HG02884 (cell line): Measurements from ENCODE around the gene ACOX1.

Experiments used
- ATAC-seq: cut with Tn5 transposase; IDR thresholded peaks from one replicate; pipeline ENCODE4 v1.9.1; 2021; ENCODE audit warnings: mild to moderate bottlenecking, moderate library complexity; ENCODE audit not compliant: unreplicated experiment

The ACOX1 gene

DNA sequence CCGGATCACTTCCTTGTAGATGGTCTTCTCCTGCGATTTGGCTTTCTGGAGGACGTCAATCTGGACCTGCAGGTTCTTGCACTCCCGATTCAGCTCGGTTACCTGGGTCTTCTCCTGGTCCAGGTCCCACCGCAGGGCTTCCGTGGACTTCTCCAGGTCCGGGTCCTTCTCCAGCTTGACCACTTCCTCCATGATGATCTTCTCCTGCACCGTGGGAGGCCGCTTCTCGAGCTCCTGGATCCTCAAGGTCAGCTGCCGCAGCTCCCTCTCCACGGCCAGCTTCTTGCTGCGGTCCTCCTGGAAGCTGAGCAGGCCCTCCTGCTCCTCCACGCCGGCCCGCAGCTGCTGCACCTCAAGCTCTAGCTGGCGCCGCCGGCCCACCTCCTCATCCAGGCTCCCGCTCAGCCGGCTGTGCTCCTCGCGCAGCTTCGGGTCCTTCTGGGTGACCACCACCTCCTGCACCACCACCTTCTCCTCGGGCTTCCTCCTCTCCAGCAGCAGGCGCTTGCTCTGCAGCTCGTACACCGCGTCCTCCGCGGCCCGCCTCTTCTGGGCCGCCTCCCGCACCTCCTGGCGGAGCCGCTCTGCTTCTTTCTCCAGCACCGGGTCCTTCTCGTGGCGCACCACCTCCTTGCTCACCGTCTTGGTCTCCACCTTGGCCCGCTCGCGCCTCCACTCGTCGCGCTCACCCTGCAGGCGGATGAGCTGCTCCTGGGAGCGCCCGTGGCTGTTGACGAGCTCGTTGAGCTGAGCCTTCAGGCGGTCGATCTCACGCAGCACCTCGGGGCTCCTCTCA, 29.9 kb upstream of the ACOX1 start:
- ATAC-seq = no peak

- no peak for ATAC-seq
Measured at GRCh38 chr17:76008208-76008607, 29.2 kb upstream of the ACOX1 start.

DNA sequence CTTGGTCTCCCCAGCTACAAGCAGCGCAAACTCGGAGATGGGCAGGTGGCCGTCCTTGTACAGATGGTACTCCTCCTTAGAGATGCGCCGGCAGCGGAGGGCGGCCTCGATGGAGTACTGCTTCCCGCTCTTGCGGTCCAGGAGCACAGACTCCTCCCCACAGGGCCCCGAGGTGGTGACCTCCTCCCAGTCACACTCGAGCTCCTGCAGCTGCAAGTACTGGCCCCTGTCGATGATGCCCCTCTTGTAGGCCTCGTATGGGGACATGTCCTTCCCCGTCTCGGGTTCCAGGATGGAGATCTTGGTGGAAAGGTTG, 28.8 kb upstream of the ACOX1 start:
- no peak for ATAC-seq

DNA sequence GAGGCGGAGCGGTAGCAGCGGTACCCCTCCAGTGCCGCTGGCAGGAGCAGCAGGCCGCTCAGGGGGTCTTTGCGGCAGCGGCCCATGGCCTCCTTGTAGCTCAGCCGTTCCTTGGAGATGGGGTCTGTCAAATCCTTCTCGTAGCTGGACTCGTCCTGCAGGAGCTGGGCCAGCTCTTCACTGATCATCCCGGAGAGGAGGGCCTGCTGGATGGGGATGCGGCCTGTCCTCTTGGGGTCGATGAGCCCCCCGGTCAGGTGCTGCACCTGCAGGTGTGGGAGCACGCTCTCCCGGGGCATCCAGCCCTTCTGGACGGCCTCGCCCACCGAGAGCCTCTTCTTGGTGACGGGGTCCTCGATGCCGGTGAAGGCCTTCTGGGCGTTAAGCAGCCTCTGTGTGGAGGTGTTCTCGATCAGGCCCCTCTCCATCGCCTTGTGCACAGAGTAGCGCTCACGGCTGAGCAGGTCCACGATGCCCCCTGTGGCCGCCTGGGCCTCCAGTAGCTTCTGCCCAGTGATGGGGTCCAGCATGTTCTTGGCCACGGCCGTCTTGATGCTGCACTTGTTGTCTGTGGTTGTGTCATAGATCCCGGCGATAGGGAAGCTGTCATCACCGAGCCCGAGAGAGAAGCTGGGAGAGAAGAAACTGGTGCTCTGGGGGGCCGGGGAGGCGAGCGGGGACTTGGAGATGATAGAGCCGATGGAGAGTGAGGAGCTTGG, 28.3 kb upstream of the ACOX1 start:
- ATAC-seq = no peak

DNA sequence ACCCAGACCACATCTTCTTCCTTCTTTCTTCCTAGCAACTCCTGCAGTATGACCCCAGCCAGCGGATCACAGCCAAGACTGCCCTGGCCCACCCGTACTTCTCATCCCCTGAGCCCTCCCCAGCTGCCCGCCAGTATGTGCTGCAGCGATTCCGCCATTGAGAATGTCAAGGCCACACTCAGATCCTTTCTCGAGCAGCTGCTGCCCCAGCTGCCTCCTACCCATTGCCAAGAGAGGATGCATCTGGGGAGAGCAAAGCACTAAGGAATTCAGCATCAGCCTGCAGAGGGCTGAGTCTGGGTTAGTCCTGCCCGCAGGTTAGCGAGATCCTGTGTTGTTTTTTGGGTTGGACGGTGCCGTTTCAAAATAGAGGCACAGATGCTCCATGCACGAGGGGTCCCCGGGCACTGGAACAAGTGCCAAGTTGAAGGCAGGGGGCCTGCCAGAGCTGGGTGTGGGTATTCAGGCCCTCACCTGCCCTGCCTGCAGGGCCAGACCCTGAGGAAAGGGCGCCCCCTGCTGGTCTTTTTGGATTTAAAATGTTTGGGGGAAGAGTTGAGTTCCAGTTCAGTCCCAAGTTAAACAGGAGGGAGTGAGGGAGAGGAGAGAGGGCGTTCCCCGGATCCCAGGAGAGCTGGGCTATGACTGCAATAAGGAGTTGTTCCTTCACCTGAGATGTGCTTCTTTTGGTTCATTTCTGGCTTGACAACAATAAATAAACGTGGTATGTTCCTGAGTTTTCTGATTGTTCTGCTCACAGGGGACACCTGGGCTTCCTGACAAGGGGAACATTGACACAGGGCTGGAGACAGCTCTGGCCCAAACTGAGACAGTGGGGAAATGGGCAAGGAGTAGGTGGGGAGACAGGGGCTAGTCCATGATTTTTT, 26.5 kb upstream of the ACOX1 start:
- no peak for ATAC-seq

- ATAC-seq = no peak
Measured at GRCh38 chr17:76004750-76005262, 25.8 kb upstream of the ACOX1 start.

GRCh38 chr17:76003915-76004314, 24.9 kb upstream of the ACOX1 start:
- no peak for ATAC-seq

DNA sequence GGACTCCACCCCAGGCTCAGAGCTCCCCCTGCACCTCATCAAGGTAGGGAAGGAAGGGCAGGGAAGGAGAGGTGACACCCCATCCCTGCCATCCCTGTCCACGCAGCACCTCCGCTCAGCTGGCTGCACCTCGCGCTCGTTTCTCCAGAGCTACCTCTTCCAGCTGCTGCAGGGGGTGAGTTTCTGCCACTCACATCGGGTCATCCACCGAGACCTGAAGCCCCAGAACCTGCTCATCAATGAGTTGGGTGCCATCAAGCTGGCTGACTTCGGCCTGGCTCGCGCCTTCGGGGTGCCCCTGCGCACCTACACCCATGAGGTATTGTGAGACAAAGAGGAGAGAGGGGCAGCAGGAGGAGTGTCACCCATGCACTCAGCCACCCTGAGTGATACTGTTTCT, 23.1 kb upstream of the ACOX1 start:
- ATAC-seq = no peak

GRCh38 chr17:76000755-76001521, 22.0 kb upstream of the ACOX1 start, which contains the start of gene CDK3:
Gene CDK3 (plus strand): TSS chr17:76000855. CDS start chr17:76001426, 571 bp downstream.
- ATAC-seq = no peak

DNA sequence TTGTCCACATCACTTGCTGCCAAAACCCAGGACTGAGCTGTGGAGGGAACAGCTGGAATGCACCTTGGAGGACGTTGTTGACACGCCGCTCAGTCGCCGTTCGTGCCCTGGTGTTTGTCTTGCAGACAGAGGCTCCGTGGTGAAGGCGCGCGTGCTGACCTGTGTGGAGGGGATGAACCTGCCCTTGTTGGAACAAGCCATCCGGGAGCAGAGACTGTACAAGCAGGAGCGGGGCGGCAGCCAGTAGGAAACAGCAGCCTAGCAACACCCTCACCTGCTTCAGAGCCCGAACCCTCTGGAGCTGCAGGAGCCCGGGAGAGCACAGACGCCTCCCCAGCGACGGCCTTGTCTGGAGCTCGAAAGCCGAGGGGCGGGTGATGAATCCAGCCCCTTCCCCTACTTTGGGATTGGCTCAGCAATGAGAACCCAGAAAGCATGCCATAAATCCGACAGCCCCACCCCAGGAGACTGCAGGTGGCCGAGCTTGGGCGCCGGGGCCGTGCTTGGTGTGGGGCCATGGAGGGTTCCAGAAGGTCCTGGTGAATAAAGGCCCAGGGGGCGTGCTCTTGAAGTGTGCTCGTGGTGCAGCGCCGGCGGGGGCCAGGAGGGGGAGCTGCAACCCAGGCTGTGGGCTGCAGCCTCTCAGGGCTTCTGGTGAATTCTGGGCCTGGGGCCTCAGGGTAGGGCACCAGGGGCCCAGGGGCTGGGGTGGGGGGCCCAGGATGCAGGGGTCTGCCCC, 21.2 kb upstream of the ACOX1 start:
- no peak for ATAC-seq

GRCh38 chr17:75998327-75998795, 19.4 kb upstream of the ACOX1 start:
- no peak for ATAC-seq

- no peak for ATAC-seq
Measured at GRCh38 chr17:75996665-75997590, 18.0 kb upstream of the ACOX1 start.

DNA sequence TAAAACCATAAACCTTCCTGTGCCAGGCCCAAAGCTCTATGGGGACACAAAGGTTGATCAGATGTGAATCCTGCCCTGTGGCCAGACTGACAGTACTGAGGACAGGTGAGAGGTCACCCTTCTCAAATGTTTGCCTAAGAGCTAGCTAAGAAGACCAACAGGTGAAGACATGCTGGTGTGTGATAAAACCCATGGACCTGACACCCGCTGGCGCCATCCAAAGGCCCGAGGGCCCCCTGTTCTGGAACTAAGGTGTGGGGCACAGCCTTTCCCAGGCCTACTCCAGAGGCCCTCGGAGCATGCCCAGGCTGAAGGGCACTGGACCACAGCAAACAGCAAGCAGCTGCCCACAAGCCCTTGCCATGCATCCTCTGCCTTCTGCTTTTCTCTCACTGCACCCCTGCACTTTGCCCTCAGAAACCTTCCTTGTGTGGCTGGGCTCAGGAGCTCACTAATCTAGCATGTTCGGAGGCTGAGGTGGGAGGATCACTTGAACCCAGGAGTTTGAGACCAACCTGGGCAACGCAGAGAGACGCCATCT, 16.5 kb upstream of the ACOX1 start:
- ATAC-seq = no peak

- no peak for ATAC-seq
Measured at GRCh38 chr17:75994802-75995370, 15.9 kb upstream of the ACOX1 start.

DNA sequence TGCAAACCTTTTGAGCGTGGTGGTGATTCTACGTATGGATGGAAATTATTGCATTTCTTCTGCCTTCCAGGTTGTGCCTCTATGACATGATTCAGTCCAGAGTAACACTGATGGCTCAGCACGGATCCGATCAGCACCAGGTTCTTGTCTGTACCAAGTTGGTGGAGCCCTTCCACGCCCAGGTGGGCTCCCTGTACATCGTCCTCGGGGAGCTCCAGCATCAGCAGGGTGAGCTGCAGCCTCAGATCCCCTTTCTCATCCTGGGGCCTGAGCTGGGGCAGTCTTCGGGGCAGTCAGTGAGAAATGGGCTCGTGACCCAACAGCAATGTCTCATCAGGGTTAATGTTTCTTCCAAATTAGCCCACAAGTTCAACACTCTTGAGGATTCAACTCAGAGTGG, 12.4 kb upstream of the ACOX1 start:
- no peak for ATAC-seq

DNA sequence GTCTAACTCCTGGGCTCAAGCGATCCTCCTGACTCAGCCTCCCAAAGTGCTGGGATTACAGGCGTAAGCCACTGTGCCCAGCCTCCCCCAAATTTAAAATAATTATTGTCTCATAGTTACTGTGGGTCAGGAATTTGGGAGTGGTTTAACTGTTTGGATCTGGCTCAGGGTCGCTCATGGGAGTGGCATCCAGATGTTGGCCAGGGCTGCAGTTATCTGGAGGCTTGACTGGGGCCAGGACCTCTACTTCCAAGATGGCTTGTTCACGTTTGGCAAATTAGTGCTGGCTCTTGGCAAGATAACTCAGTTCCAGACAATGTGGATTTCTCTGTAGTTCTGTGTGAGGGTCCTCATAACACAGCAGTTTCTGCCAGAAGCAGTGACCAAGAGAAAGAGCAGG, 8.1 kb upstream of the ACOX1 start:
- no peak for ATAC-seq

DNA sequence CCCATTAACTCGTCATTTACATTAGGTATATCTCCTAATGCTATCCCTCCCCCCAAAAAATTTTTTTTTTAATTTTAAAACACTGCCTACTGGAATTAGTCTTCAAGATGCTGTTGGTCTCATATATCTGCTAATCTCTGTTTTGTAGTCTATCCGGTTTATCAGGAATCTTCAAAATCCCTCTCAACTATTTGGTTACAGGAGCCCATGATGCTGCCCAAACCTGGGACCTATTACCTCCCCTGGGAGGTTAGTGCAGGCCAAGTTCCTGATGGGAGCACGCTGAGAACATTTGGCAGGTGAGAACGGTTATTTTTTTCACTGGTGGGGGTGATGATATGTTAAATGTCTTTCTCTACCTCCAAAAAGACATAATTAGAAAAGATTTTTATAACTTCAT, 7.0 kb upstream of the ACOX1 start:
- ATAC-seq = no peak
